K562 (cell line): ENCODE measurements around the gene GRIK1.

Experiments used
- FOSL1 ChIP-seq: fragments of 200-800 bp; sonication (Bioruptor generic); conservative IDR thresholded peaks from 2 replicates; pipeline ENCODE4 v1.6.1; 2016; ENCODE audit warnings: missing genetic modification characterization, missing compliant biosample characterization
- RAD21 ChIP-seq, 2 experiments: fragments of 250-450 bp in 1 of 2; fragments of 450-650 bp in 1 of 2; sonication (Bioruptor Pico) in 1 of 2; formaldehyde crosslinking in 1 of 2; IDR thresholded peaks in 1 of 2; conservative IDR thresholded peaks in 1 of 2; 2 replicates each; pipeline versions ENCODE4 v1.4.0 to v1.8.0; 2020 to 2022; ENCODE audit warnings: mild to moderate bottlenecking in 2 of 2, moderate library complexity in 1 of 2
- SP1 ChIP-seq: sonication (generic); formaldehyde crosslinking; IDR thresholded peaks from 2 replicates; pipeline ENCODE4 v1.8.1; 2022; ENCODE audit warnings: mild to moderate bottlenecking, missing genetic modification reagents
- YY1 ChIP-seq, 3 experiments: IDR thresholded peaks; 2 replicates each; pipeline ENCODE4 v1.6.1; 2011; ENCODE audit warnings: low read length in 2 of 3, mild to moderate bottlenecking in 2 of 3, moderate library complexity in 2 of 3, borderline replicate concordance in 1 of 3, control low read depth in 1 of 3, low read depth in 1 of 3; ENCODE audit not compliant: insufficient read depth in 3 of 3, insufficient replicate concordance in 2 of 3, control insufficient read depth in 1 of 3, insufficient read length in 1 of 3; ENCODE audit errors: extremely low read depth in 1 of 3
- ZKSCAN1 ChIP-seq: fragments of 150-350 bp; IDR thresholded peaks from 2 replicates; pipeline ENCODE4 v1.6.1; 2016; ENCODE audit warnings: low read depth, low read length
- ZNF133 ChIP-seq: fragments of 250-450 bp; sonication (Bioruptor Pico); IDR thresholded peaks from 2 replicates; pipeline ENCODE4 v1.4.0; 2020; ENCODE audit warnings: mild to moderate bottlenecking
- TF ChIP-seq, protein P1 (sequence below): sonication (generic); formaldehyde crosslinking; IDR thresholded peaks from 2 replicates; pipeline ENCODE4 v1.8.1; 2022; ENCODE audit warnings: missing genetic modification reagents
- TF ChIP-seq, protein P2 (sequence below), 3 experiments: IDR thresholded peaks in 2 of 3; conservative IDR thresholded peaks in 1 of 3; 2 replicates each; pipeline ENCODE4 v1.5.1; 2011 to 2012; ENCODE audit warnings: low read length in 3 of 3, mild to moderate bottlenecking in 3 of 3, control low read depth in 2 of 3, improper control_type of control experiment in 1 of 3, inconsistent platforms in 1 of 3, low read depth in 1 of 3, mixed read lengths in 1 of 3, moderate library complexity in 1 of 3; ENCODE audit not compliant: insufficient read depth in 2 of 3
- TF ChIP-seq, protein P3 (sequence below), 2 experiments: fragments of 450-650 bp; formaldehyde crosslinking in 1 of 2; IDR thresholded peaks; 2 replicates each; pipeline versions ENCODE4 v1.4.0 to v1.6.1; 2014 to 2020; ENCODE audit warnings: mild to moderate bottlenecking in 2 of 2, borderline replicate concordance in 1 of 2, low read depth in 1 of 2
- TF ChIP-seq, protein P4 (sequence below): sonication (generic); formaldehyde crosslinking; IDR thresholded peaks from 2 replicates; pipeline ENCODE4 v1.9.0; 2022; ENCODE audit warnings: mild to moderate bottlenecking, missing genetic modification reagents

DNA sequence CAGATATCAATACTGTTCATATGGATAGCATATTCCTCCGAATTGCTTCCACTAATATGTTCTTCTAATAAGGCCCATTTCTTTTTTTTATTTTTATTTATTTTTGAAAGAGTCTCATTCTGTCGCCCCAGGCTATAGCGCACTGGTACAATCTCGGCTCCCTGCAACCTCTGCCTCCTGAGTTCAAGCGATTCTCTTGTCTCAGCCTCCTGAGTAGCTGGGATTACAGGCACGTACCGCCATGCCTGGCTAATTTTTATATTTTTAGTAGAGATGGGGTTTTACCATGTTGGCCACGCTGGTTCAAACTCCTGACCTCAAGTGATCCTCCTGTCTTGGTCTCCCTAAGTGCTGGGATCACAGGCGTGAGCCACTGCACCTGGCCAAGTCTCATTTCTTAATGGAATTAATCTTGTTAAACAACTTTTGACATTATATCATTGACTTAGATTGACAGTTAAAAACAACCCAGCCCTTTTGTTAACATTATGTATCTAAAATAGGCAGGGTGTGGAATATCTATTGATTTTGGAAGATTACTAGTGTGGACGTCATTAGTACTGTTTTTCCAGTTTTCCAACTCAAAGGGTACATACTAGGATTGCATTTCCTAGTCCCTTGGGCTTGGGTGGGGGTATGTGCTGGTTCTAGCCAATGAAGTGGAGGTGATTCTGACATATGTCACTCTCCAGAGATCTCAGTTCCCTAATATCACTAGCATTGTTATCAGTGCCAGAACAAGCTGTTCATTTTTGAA, 281.4 kb downstream of the GRIK1 start:
- TF ChIP-seq, protein P1, sequence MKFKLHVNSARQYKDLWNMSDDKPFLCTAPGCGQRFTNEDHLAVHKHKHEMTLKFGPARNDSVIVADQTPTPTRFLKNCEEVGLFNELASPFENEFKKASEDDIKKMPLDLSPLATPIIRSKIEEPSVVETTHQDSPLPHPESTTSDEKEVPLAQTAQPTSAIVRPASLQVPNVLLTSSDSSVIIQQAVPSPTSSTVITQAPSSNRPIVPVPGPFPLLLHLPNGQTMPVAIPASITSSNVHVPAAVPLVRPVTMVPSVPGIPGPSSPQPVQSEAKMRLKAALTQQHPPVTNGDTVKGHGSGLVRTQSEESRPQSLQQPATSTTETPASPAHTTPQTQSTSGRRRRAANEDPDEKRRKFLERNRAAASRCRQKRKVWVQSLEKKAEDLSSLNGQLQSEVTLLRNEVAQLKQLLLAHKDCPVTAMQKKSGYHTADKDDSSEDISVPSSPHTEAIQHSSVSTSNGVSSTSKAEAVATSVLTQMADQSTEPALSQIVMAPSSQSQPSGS (CRISPR knock-in tag): no peak
- TF ChIP-seq, protein P2, sequence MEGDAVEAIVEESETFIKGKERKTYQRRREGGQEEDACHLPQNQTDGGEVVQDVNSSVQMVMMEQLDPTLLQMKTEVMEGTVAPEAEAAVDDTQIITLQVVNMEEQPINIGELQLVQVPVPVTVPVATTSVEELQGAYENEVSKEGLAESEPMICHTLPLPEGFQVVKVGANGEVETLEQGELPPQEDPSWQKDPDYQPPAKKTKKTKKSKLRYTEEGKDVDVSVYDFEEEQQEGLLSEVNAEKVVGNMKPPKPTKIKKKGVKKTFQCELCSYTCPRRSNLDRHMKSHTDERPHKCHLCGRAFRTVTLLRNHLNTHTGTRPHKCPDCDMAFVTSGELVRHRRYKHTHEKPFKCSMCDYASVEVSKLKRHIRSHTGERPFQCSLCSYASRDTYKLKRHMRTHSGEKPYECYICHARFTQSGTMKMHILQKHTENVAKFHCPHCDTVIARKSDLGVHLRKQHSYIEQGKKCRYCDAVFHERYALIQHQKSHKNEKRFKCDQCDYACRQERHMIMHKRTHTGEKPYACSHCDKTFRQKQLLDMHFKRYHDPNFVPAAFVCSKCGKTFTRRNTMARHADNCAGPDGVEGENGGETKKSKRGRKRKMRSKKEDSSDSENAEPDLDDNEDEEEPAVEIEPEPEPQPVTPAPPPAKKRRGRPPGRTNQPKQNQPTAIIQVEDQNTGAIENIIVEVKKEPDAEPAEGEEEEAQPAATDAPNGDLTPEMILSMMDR (IDR thresholded peaks at IDR 0.05 in 2 of 3, conservative IDR thresholded peaks at IDR 0.05 in 1 of 3; ENCODE audit: insufficient read depth in 2 of 3, low read depth in 1 of 3, low read length in 3 of 3): no peak
- TF ChIP-seq, protein P3, sequence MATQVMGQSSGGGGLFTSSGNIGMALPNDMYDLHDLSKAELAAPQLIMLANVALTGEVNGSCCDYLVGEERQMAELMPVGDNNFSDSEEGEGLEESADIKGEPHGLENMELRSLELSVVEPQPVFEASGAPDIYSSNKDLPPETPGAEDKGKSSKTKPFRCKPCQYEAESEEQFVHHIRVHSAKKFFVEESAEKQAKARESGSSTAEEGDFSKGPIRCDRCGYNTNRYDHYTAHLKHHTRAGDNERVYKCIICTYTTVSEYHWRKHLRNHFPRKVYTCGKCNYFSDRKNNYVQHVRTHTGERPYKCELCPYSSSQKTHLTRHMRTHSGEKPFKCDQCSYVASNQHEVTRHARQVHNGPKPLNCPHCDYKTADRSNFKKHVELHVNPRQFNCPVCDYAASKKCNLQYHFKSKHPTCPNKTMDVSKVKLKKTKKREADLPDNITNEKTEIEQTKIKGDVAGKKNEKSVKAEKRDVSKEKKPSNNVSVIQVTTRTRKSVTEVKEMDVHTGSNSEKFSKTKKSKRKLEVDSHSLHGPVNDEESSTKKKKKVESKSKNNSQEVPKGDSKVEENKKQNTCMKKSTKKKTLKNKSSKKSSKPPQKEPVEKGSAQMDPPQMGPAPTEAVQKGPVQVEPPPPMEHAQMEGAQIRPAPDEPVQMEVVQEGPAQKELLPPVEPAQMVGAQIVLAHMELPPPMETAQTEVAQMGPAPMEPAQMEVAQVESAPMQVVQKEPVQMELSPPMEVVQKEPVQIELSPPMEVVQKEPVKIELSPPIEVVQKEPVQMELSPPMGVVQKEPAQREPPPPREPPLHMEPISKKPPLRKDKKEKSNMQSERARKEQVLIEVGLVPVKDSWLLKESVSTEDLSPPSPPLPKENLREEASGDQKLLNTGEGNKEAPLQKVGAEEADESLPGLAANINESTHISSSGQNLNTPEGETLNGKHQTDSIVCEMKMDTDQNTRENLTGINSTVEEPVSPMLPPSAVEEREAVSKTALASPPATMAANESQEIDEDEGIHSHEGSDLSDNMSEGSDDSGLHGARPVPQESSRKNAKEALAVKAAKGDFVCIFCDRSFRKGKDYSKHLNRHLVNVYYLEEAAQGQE (IDR thresholded peaks at IDR 0.05; ENCODE audit: borderline replicate concordance): no peak
- TF ChIP-seq, protein P3 (CRISPR knock-in tag; IDR thresholded peaks at IDR 0.05; ENCODE audit: low read depth): no peak
- TF ChIP-seq FOSL1 (no peak), YY1 (IDR thresholded peaks at IDR 0.05; ENCODE audit: borderline replicate concordance in 1 of 3, control insufficient read depth in 1 of 3, extremely low read depth in 1 of 3, insufficient read depth in 3 of 3, insufficient read length in 1 of 3, insufficient replicate concordance in 2 of 3, low read depth in 1 of 3, low read length in 2 of 3) (no peak), ZNF133 (CRISPR knock-in tag) (no peak), SP1 (CRISPR knock-in tag) (no peak), RAD21 (CRISPR knock-in tag; conservative IDR thresholded peaks at IDR 0.05 in 1 of 2, IDR thresholded peaks at IDR 0.05 in 1 of 2) (no peak; a peak in 1 of 4 replicates), ZKSCAN1 (no peak)
- TF ChIP-seq, protein P4, sequence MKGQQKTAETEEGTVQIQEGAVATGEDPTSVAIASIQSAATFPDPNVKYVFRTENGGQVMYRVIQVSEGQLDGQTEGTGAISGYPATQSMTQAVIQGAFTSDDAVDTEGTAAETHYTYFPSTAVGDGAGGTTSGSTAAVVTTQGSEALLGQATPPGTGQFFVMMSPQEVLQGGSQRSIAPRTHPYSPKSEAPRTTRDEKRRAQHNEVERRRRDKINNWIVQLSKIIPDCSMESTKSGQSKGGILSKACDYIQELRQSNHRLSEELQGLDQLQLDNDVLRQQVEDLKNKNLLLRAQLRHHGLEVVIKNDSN (CRISPR knock-in tag): no peak
